ENCODE measurements around the gene LARP4. TPM values are rescaled to one million over a fixed set of nuclear protein-coding genes. Genes with fewer than 3 reads are reported as not detected.

Gene LARP4
- polyA plus RNA-seq, 1 donor from 2014 or later: 17.8 TPM

DNA sequence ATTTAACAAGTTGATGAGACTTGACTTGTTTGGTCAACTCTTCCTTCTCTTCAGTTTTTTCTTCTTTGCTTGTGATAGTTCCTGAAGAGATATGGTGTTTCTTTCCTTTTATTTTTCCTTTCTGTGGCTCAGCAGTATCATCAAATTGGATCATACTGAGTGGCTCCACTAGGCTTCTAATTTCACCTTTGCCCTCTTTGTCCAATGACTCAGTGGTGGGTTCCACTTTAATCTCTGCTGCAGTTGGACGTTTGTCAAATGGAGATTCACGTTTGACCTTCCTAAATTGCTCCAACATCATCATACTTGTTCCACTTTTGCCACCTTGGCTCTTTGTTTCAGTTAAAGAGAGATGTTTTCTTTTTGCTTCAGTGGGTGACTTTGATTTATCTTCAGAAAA, 45.8 kb upstream of the LARP4 start:
- Histone ChIP-seq H3K9me2 (ENCODE audit: insufficient read depth, low read length) (no peaks in the 10 kb centered on the region), H2AFZ (ENCODE audit: low read depth, low read length) (no peak overlapping the region), H3K27me3 (ENCODE audit: insufficient read depth, low read depth, low read length) (no peaks in the 10 kb centered on the region), H3K4me3 (ENCODE audit: low read length) (no peak overlapping the region), H3K4me2 (ENCODE audit: low read length) (no peak overlapping the region), H3K79me2 (replicated peaks; ENCODE audit: insufficient read depth, low read length) (no peaks in the 10 kb centered on the region), H3K27ac (ENCODE audit: low read length) (no peak overlapping the region), H3F3A (ENCODE audit: insufficient read depth, low read length, poor library complexity, severe bottlenecking) (no peaks in the 10 kb centered on the region), H3K9ac (ENCODE audit: low read length) (no peak overlapping the region), H3K9me3 (ENCODE audit: low read length) (no peaks in the 10 kb centered on the region), H3K36me3 (ENCODE audit: insufficient read depth, low read length) (no peaks in the 10 kb centered on the region), H4K20me1 (ENCODE audit: insufficient read depth) (no peaks in the 10 kb centered on the region)
- TF ChIP-seq, protein P1, sequence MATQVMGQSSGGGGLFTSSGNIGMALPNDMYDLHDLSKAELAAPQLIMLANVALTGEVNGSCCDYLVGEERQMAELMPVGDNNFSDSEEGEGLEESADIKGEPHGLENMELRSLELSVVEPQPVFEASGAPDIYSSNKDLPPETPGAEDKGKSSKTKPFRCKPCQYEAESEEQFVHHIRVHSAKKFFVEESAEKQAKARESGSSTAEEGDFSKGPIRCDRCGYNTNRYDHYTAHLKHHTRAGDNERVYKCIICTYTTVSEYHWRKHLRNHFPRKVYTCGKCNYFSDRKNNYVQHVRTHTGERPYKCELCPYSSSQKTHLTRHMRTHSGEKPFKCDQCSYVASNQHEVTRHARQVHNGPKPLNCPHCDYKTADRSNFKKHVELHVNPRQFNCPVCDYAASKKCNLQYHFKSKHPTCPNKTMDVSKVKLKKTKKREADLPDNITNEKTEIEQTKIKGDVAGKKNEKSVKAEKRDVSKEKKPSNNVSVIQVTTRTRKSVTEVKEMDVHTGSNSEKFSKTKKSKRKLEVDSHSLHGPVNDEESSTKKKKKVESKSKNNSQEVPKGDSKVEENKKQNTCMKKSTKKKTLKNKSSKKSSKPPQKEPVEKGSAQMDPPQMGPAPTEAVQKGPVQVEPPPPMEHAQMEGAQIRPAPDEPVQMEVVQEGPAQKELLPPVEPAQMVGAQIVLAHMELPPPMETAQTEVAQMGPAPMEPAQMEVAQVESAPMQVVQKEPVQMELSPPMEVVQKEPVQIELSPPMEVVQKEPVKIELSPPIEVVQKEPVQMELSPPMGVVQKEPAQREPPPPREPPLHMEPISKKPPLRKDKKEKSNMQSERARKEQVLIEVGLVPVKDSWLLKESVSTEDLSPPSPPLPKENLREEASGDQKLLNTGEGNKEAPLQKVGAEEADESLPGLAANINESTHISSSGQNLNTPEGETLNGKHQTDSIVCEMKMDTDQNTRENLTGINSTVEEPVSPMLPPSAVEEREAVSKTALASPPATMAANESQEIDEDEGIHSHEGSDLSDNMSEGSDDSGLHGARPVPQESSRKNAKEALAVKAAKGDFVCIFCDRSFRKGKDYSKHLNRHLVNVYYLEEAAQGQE (IDR thresholded peaks at IDR 0.05; ENCODE audit: borderline replicate concordance): no peak
- TF ChIP-seq EZH2 (IDR thresholded peaks at IDR 0.05; ENCODE audit: borderline replicate concordance, insufficient read depth, low read length, poor library complexity, severe bottlenecking) (no peak), MXI1 (conservative IDR thresholded peaks at IDR 0.05; ENCODE audit: poor library complexity, severe bottlenecking) (no peak), RAD21 (conservative IDR thresholded peaks at IDR 0.05) (no peak), SMC3 (conservative IDR thresholded peaks at IDR 0.05; ENCODE audit: poor library complexity) (no peak), EP300 (conservative IDR thresholded peaks at IDR 0.05; ENCODE audit: poor library complexity, severe bottlenecking) (no peak), TAF1 (IDR thresholded peaks at IDR 0.05; ENCODE audit: low read depth) (no peak), POLR2AphosphoS5 (IDR thresholded peaks at IDR 0.05) (no peak)
- TF ChIP-seq, protein P2, sequence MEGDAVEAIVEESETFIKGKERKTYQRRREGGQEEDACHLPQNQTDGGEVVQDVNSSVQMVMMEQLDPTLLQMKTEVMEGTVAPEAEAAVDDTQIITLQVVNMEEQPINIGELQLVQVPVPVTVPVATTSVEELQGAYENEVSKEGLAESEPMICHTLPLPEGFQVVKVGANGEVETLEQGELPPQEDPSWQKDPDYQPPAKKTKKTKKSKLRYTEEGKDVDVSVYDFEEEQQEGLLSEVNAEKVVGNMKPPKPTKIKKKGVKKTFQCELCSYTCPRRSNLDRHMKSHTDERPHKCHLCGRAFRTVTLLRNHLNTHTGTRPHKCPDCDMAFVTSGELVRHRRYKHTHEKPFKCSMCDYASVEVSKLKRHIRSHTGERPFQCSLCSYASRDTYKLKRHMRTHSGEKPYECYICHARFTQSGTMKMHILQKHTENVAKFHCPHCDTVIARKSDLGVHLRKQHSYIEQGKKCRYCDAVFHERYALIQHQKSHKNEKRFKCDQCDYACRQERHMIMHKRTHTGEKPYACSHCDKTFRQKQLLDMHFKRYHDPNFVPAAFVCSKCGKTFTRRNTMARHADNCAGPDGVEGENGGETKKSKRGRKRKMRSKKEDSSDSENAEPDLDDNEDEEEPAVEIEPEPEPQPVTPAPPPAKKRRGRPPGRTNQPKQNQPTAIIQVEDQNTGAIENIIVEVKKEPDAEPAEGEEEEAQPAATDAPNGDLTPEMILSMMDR (IDR thresholded peaks at IDR 0.05; ENCODE audit: poor library complexity, severe bottlenecking): no peak

DNA sequence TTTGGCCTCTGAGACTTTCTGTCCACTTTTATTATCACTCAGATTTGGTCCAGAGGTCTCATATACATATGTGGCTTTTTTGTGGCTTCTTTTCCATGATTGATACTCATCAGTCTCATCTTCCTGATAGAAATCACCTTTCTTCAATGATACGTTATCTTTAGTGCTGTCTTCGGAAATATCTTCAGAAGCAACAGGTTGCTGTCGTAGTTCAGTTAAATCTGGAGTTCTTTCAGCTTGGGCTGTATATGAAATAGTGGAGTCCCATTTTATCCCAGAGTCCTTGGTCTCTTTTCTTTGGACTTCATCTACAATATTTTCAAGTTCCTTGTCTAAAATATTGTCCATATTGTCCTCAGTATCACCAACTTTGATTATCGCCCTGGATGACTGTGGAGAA, 45.3 kb upstream of the LARP4 start:
- Histone ChIP-seq H4K20me1 (ENCODE audit: insufficient read depth) (no peaks in the 10 kb centered on the region), H3K9ac (ENCODE audit: low read length) (no peak overlapping the region), H3K4me3 (ENCODE audit: low read length) (no peak overlapping the region), H3K79me2 (replicated peaks; ENCODE audit: insufficient read depth, low read length) (no peaks in the 10 kb centered on the region), H2AFZ (ENCODE audit: low read depth, low read length) (no peak overlapping the region), H3K4me2 (ENCODE audit: low read length) (no peak overlapping the region), H3F3A (ENCODE audit: insufficient read depth, low read length, poor library complexity, severe bottlenecking) (no peaks in the 10 kb centered on the region), H3K27me3 (ENCODE audit: insufficient read depth, low read depth, low read length) (no peaks in the 10 kb centered on the region), H3K36me3 (ENCODE audit: insufficient read depth, low read length) (no peaks in the 10 kb centered on the region), H3K9me2 (ENCODE audit: insufficient read depth, low read length) (no peaks in the 10 kb centered on the region), H3K9me3 (ENCODE audit: low read length) (no peaks in the 10 kb centered on the region), H3K27ac (ENCODE audit: low read length) (no peak overlapping the region)
- no peak for TF ChIP-seq EZH2 (IDR thresholded peaks at IDR 0.05; ENCODE audit: borderline replicate concordance, insufficient read depth, low read length, poor library complexity, severe bottlenecking)
- TF ChIP-seq RAD21 (conservative IDR thresholded peaks at IDR 0.05): no peak
- TF ChIP-seq, protein P1 (IDR thresholded peaks at IDR 0.05; ENCODE audit: borderline replicate concordance): no peak
- no peak for TF ChIP-seq MXI1 (conservative IDR thresholded peaks at IDR 0.05; ENCODE audit: poor library complexity, severe bottlenecking)
- TF ChIP-seq, protein P2 (IDR thresholded peaks at IDR 0.05; ENCODE audit: poor library complexity, severe bottlenecking): no peak
- no peak for TF ChIP-seq SMC3 (conservative IDR thresholded peaks at IDR 0.05; ENCODE audit: poor library complexity)
- no peak for TF ChIP-seq TAF1 (IDR thresholded peaks at IDR 0.05; ENCODE audit: low read depth)
- no peak for TF ChIP-seq POLR2AphosphoS5 (IDR thresholded peaks at IDR 0.05)
- TF ChIP-seq EP300 (conservative IDR thresholded peaks at IDR 0.05; ENCODE audit: poor library complexity, severe bottlenecking): no peak

Measured in neural cell (in vitro differentiated cells).